Progenitor cell of endocrine pancreas (in vitro differentiated cells): ENCODE data around the gene AHSA1. TPM values are rescaled to one million over a fixed set of nuclear protein-coding genes. Genes with fewer than 3 reads are reported as not detected.

ENCODE experiments used
- DNase-seq: peaks from one replicate; pipeline ENCODE4 v3.0.0; 2021; ENCODE audit warnings: low spot score; ENCODE audit not compliant: unreplicated experiment
- H3K27ac Mint-ChIP-seq: 2 replicates; pipeline ENCODE4 v1.8.0; 2021; ENCODE audit warnings: mild to moderate bottlenecking, moderate library complexity, mixed read lengths
- H3K27me3 Mint-ChIP-seq: 2 replicates; pipeline ENCODE4 v1.8.0; 2021; ENCODE audit warnings: mixed read lengths
- H3K36me3 Mint-ChIP-seq: 2 replicates; pipeline ENCODE4 v1.8.0; 2022; ENCODE audit warnings: mixed read lengths; ENCODE audit not compliant: insufficient read depth
- H3K4me1 Mint-ChIP-seq: 2 replicates; pipeline ENCODE4 v1.8.0; 2021; ENCODE audit warnings: low read depth, mixed read lengths
- H3K4me3 Mint-ChIP-seq: 2 replicates; pipeline ENCODE4 v1.8.0; 2021; ENCODE audit warnings: low read depth, mild to moderate bottlenecking, moderate library complexity, mixed read lengths
- H3K9me3 Mint-ChIP-seq: 2 replicates; pipeline ENCODE4 v1.8.0; 2021; ENCODE audit warnings: low read depth, mixed read lengths
- CTCF ChIP-seq: fragments of 200-600 bp; sonication (generic); IDR thresholded peaks from one replicate; pipeline ENCODE4 v1.5.0; 2021; ENCODE audit warnings: antibody characterized with exemption, mild to moderate bottlenecking; ENCODE audit not compliant: unreplicated experiment
- total RNA-seq: library from RNA; stranded (reverse); gene quantifications from 2 replicates; pipeline ENCODE4 v1.2.1, GENCODE V29; 2021

Gene AHSA1
- total RNA-seq, 1 donor from 2014 or later, result 160 TPM

DNA sequence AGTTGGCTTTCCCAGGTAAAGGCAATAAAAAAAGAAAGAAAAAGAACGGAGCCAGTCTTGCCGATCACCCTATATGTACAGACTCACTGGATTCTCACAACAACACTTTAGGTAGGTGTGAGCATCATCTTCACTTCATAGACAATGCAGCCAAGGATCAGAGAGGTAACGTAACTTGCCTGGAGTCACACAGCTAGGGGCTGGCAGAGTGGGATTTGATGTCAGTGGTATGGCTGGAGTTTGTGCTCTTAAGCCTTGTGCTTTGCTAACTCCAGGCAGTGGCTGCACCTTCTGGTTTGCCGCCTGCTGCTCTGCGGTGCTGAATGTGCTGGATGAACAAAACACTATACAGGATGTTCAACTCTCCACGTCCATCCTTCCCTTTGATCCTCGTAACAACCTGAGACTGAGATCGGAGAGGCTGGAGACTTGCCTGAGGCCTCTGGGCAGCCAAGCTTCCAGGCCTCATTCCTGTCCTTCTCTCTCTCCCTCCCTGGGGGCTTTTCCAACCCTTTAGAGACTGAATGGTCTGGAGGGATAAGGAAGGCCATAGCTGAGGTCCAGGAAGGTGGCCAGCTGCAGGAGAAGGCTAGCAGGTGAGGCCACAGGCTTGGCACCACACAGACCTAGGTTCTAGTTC, 32.6 kb downstream of the AHSA1 start:
- no peaks in the 10 kb centered on the region for H3K9me3 Mint-ChIP-seq
- no peaks in the 10 kb centered on the region for H3K36me3 Mint-ChIP-seq
- DNase-seq, result no peak
- no peaks in the 10 kb centered on the region for H3K4me1 Mint-ChIP-seq
- no peaks in the 10 kb centered on the region for H3K27me3 Mint-ChIP-seq
- no peak overlapping the region for H3K27ac Mint-ChIP-seq
- no peak for TF ChIP-seq CTCF
- no peak overlapping the region for H3K4me3 Mint-ChIP-seq

DNA sequence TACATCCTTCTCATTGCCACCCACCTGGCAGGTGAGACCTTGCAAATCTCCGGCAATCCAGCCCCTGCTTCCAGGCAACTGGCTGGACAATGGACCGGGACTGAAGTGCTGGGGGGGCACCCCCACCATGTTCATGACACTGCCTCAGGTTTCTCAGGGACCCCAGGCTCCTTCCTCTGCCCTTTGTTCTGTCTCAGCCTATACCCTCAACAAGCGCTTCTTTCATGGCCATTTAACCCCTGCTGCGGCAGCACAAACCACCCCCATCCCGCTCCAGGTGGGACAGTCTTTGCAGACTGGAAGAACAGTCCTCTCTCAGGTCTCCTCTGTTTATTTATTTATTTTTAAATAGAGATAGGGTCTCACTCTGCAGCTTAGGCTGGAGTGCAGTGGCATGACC, 33.2 kb downstream of the AHSA1 start:
- Mint-ChIP-seq H3K9me3 (no peaks in the 10 kb centered on the region), H3K36me3 (no peaks in the 10 kb centered on the region), H3K4me1 (no peaks in the 10 kb centered on the region), H3K27ac (no peak overlapping the region), H3K4me3 (no peak overlapping the region), H3K27me3 (peaks cover 4% of the 10 kb centered on the region)
- DNase-seq, result no peak
- no peak for TF ChIP-seq CTCF

DNA sequence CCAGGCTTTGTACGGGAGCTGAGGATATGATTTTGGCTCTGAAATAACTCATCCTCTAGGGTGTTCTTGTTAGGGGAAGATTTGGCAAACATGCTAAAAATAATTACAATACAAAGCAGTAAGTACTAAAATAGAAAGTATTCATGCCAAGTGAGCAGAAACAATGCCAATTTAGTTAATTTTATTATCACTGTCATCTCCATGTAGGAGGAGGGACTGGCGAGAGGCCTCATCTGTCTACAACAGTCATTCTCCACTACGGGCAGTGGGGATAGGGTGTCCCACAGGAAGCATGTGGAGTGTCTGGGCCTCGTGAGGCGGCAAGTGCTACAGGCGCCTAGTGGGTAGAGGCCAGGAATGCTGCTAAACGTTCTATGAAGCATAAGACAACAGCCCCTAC, 37.4 kb downstream of the AHSA1 start:
- no peak for TF ChIP-seq CTCF
- Mint-ChIP-seq H3K27ac (no peak overlapping the region), H3K4me1 (no peaks in the 10 kb centered on the region), H3K27me3 (peaks cover 29% of the 10 kb centered on the region), H3K9me3 (no peaks in the 10 kb centered on the region), H3K36me3 (no peaks in the 10 kb centered on the region), H3K4me3 (no peak overlapping the region)
- no peak for DNase-seq

DNA sequence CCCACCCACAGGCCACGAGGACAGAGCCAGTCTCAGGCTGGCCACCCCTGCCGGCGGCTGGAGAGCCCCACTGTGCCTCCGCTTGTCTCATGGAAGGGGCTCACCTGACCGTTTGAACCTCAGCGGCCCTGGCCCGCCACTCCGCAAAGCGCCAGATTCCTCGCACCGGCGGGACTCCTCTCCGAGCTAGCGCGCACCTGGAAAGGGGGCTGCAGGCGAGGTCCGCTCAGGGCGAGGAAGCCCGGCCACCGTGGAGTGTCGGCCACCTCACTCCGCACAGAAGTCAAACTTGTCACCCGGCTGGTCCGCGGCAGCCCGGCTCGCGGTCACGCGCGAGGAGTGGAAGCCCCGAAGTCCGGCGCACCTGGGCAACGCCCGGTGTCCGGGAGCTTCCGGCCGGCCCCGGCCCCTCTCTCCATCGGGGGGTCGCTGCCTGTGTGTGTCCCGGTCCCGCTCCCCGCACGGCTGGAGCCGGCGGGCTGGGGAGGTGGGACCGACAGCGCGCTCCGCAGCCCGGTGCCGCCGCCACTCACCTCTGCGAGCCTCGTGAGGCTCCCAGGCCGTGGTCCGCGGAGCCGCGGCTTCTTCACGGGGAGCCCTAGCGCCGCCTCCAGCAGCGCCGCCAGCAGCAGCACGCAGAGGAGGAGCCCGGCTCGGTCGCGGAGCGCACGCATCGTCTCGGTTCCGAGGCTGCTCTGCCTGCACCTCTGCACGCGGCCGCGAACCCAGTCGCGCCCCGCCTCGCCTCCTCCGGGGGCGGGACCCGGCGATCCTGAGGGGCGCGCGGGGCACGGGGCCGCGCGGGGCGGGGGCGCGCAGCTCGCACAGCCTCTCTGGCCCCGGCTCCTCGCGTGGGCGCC, 40.5 kb downstream of the AHSA1 start, which contains the start of gene ISM2:
Gene ISM2 (minus strand): TSS at position 697 of the 860 bp plus-strand sequence. CDS start 23 bp downstream, at position 674.
- H3K27me3 Mint-ChIP-seq, result peaks cover 35% of the 10 kb centered on the region
- no peak for TF ChIP-seq CTCF
- H3K4me3 Mint-ChIP-seq, result peak within 1 kb of the TSS; percentile 69
- H3K36me3 Mint-ChIP-seq, result peaks cover 3% of the 10 kb centered on the region
- DNase-seq, result peak; percentile 45
- peaks cover 4% of the 10 kb centered on the region for H3K9me3 Mint-ChIP-seq
- H3K4me1 Mint-ChIP-seq, result no peaks in the 10 kb centered on the region
- no peak within 1 kb of the TSS for H3K27ac Mint-ChIP-seq

DNA sequence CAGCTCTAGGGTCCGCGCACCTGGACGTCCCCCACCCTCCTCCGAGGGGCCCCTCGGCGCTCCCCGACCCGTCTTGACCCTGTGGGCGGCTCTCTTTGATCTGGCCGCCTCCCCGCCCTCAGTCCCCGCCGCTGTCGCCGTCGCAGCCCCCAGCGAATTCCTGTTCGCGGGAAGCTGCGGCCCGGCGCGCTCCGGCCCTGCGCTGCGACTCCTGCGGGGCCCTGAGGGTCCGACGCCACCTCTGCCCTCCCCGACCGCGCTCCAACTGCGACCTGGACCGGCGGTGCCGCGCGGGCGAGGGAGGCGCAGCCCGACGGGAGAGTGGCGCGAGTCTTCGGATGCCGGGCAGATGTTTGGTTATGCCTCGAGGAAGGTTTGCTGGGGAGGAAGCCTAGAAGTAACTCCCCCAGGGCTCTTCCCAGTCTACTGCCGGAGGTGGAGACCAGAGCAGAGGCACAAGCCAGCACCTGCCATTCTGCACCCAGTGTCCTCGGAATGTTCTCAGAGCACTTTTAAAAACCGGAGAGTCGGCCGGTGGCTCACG, 41.2 kb downstream of the AHSA1 start:
- no peak for DNase-seq

More for the DNA sequence above, 41.2 kb downstream of the AHSA1 start:
- H3K9me3 Mint-ChIP-seq, result peaks cover 4% of the 10 kb centered on the region
- no peaks in the 10 kb centered on the region for H3K4me1 Mint-ChIP-seq
- H3K27ac Mint-ChIP-seq, result no peak overlapping the region
- TF ChIP-seq CTCF, result no peak
- H3K27me3 Mint-ChIP-seq, result peaks cover 35% of the 10 kb centered on the region
- H3K4me3 Mint-ChIP-seq, result peak overlapping the region; percentile 59
- H3K36me3 Mint-ChIP-seq, result peaks cover 3% of the 10 kb centered on the region
